GM19455 (cell line): ENCODE data around the gene RHBDF1.
"Not testable (repeated sequence)": the region's sequence is repeated elsewhere in the genome, so short reads cannot be mapped to it uniquely, and the experiment has no call there.

Experiments used
- ATAC-seq: cut with Tn5 transposase; IDR thresholded peaks from one replicate; pipeline ENCODE4 v1.9.1; 2021; ENCODE audit not compliant: unreplicated experiment

RHBDF1 gene

GRCh38 chr16:60929-61878, 11.2 kb downstream of the RHBDF1 start:
- ATAC-seq, result no peak

- ATAC-seq, result no peak
Measured at GRCh38 chr16:60166-60565, 12.3 kb downstream of the RHBDF1 start.

GRCh38 chr16:59440-60059, 12.9 kb downstream of the RHBDF1 start:
- ATAC-seq, result no peak

GRCh38 chr16:58491-59439, 13.7 kb downstream of the RHBDF1 start:
- ATAC-seq, result no peak

- ATAC-seq, result no peak
Measured at GRCh38 chr16:57711-58110, 14.7 kb downstream of the RHBDF1 start.

- no peak for ATAC-seq
Measured at GRCh38 chr16:56231-56927, 16.1 kb downstream of the RHBDF1 start.

- ATAC-seq, result no peak
Measured at GRCh38 chr16:55571-56136, 16.8 kb downstream of the RHBDF1 start.

- no peak for ATAC-seq
Measured at GRCh38 chr16:54237-54581, 18.2 kb downstream of the RHBDF1 start.

GRCh38 chr16:53346-54236, 18.8 kb downstream of the RHBDF1 start, which contains the start of the genes POLR3K and SNRNP25:
Gene POLR3K (minus strand): TSS chr16:53608. CDS start chr16:53586, 22 bp downstream.
Gene SNRNP25 (plus strand): TSS chr16:53828. CDS start chr16:54017, 189 bp downstream.
- peak; percentile 82 for ATAC-seq

GRCh38 chr16:50769-51591, 21.5 kb downstream of the RHBDF1 start:
- no peak for ATAC-seq

GRCh38 chr16:47234-47633, 25.2 kb downstream of the RHBDF1 start:
- no peak for ATAC-seq

GRCh38 chr16:46510-46909, 25.9 kb downstream of the RHBDF1 start:
- ATAC-seq, result not testable (repeated sequence)

- ATAC-seq, result no peak
Measured at GRCh38 chr16:45454-45853, 27.0 kb downstream of the RHBDF1 start.

GRCh38 chr16:44655-45054, 27.8 kb downstream of the RHBDF1 start:
- no peak for ATAC-seq

- ATAC-seq, result no peak
Measured at GRCh38 chr16:43294-43693, 29.1 kb downstream of the RHBDF1 start.

GRCh38 chr16:42691-43090, 29.7 kb downstream of the RHBDF1 start:
- ATAC-seq, result no peak

GRCh38 chr16:42069-42457, 30.4 kb downstream of the RHBDF1 start:
- ATAC-seq, result no peak

GRCh38 chr16:41439-42068, 30.9 kb downstream of the RHBDF1 start:
- no peak for ATAC-seq
